ENCODE results near the gene TRIP10.
"Not testable (repeated sequence)": the region's sequence is repeated elsewhere in the genome, so short reads cannot be mapped to it uniquely, and the experiment has no call there.

TRIP10 gene

GRCh38 chr19:6762253-6762797 lies 22.8 kb downstream of the TRIP10 start:
- peaks cover 17% of the 10 kb centered on the region for H3K27me3 ChIP-seq (ENCODE audit: insufficient read depth, low read length)
- not testable (repeated sequence) for H3K36me3 ChIP-seq (ENCODE audit: insufficient read depth, low read length); H3K4me1 ChIP-seq (ENCODE audit: insufficient read depth, low read length); H3K4me3 ChIP-seq (ENCODE audit: low read length); H2AFZ ChIP-seq (ENCODE audit: low read depth, low read length); H3K9me3 ChIP-seq (ENCODE audit: low read length)

DNA sequence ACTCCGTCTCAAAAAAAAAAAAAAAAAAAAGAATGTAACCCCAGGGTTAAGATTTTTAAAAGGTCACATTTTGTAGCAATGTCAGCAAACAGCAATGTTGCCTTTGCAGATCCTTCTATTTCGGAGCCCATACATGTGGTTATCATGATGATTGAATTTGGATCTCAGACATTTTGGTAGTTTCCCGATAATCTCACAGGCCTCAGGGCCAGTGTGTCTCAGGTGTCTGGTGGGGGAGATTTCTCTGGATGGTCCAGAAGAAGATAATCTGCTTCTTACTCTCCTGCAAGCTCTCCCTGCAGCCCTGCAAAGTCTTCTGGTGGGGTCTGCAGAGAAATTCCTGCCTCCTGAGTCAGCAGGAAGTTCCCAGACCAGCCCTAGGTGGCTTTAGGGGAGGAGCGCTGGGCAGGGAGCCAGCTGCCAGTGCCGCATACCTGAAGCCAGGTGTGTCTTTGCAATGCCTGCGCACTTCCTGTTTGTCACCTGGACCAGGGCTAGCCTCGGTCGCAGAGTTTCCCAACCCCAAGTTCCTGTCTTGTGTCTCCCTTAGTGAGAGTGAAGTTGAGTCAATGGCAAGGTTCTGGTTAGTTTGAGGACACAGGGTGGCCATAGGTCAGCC lies 26.4 kb downstream of the TRIP10 start:
- Histone ChIP-seq H3K27me3 (ENCODE audit: insufficient read depth, low read length) (peaks cover 28% of the 10 kb centered on the region), H3K4me3 (ENCODE audit: low read length) (no peak overlapping the region)

DNA sequence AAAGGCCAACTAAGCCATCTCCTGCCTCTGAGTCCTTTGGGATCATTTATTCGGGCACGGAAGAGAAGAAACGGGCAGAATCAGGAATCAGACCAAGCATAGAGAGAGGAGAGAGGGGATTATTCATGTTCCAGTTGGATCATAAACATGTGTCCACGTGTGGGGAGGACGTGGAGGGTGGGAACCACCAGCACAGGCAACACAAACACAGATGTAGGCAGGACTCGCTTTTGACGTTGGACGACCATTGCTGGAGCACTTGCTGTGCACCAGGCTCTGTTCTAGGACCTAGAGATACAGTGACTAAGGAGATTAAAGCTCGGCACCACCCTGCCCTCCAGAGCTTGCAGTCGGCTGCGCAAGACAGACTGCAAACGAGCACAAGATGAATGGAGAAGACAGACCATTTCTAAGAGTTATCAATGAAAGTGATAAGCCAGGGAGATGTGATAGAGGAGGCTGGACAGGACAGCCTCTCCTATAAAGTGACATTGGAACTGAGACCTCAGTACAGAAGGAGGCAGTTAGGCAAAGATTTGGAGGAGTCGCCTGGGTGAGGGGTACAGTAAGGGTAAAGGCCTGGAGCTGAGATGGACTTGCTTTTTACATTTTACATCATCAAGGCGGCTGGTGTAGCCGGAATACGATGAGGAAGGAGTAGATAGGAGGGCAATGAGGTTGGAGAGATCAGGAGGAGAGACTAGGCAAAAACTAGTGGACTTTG lies 27.0 kb downstream of the TRIP10 start:
- Histone ChIP-seq H3K36me3 (ENCODE audit: insufficient read depth, low read length) (no peaks in the 10 kb centered on the region), H2AFZ (ENCODE audit: low read depth, low read length) (no peak overlapping the region), H3K4me3 (ENCODE audit: low read length) (no peak overlapping the region), H3K4me1 (ENCODE audit: insufficient read depth, low read length) (no peaks in the 10 kb centered on the region), H3K27me3 (ENCODE audit: insufficient read depth, low read length) (peaks cover 28% of the 10 kb centered on the region), H3K9me3 (ENCODE audit: low read length) (no peaks in the 10 kb centered on the region)

More for the DNA sequence above, 26.4 kb downstream of the TRIP10 start:
- Histone ChIP-seq H3K4me1 (ENCODE audit: insufficient read depth, low read length) (no peaks in the 10 kb centered on the region), H2AFZ (ENCODE audit: low read depth, low read length) (no peak overlapping the region), H3K36me3 (ENCODE audit: insufficient read depth, low read length) (no peaks in the 10 kb centered on the region), H3K9me3 (ENCODE audit: low read length) (no peaks in the 10 kb centered on the region)

DNA sequence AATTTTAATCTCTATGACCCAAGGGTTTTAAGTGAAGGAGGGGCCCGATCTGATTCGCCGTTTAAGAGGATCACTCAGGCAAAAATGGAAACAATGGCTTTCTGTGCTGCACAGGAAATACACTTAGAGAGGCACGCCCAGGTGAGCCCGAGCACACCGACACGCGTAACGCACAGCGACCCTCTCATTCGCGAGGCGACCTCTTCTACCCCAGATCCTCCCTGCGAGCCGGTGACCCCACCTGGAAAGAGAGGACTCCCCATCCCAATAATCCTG lies 27.5 kb downstream of the TRIP10 start:
- Histone ChIP-seq H3K9me3 (ENCODE audit: low read length) (no peaks in the 10 kb centered on the region), H3K36me3 (ENCODE audit: insufficient read depth, low read length) (no peaks in the 10 kb centered on the region), H3K27me3 (ENCODE audit: insufficient read depth, low read length) (peaks cover 28% of the 10 kb centered on the region), H2AFZ (ENCODE audit: low read depth, low read length) (no peak overlapping the region), H3K4me3 (ENCODE audit: low read length) (no peak overlapping the region), H3K4me1 (ENCODE audit: insufficient read depth, low read length) (no peaks in the 10 kb centered on the region)

- H3K36me3 ChIP-seq (ENCODE audit: insufficient read depth, low read length), result no peaks in the 10 kb centered on the region
- H2AFZ ChIP-seq (ENCODE audit: low read depth, low read length), result no peak within 1 kb of the TSS
- H3K9me3 ChIP-seq (ENCODE audit: low read length), result no peaks in the 10 kb centered on the region
- H3K27me3 ChIP-seq (ENCODE audit: insufficient read depth, low read length), result peaks cover 28% of the 10 kb centered on the region
- H3K4me3 ChIP-seq (ENCODE audit: low read length), result no peak within 1 kb of the TSS
- H3K4me1 ChIP-seq (ENCODE audit: insufficient read depth, low read length), result no peaks in the 10 kb centered on the region
Measured at GRCh38 chr19:6767357-6768235, 28.1 kb downstream of the TRIP10 start, which contains the start of gene SH2D3A. TSS of gene SH2D3A (minus strand) at chr19:6767435. CDS start at chr19:6763748, 3,687 bp downstream.

DNA sequence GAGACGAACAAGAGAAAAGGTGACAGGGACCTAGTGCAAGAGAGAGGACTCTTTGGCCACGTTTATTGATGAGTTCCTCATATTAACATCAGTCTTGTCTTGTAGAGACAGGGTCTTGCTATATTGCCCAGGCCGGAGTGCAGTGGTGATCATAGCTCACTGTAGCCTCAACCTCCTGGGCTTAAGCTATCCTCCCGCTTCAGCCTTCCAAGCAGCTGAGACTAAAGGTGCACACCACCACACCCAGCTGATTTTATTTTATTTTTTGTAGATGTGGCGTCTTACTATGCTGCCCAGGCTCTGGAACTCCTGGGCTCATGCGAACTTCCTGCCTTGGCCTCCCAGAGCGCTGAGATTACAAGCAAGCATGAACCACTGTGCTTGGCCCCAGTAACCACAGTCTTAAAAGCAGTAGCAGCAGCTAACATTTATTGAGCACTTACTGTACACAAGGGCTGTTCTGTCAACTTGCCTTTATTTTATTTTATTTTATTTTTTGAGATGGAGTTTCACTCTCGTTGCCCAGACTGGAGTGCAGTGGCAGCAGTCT lies 28.8 kb downstream of the TRIP10 start:
- Histone ChIP-seq H3K4me1 (ENCODE audit: insufficient read depth, low read length) (no peaks in the 10 kb centered on the region), H3K27me3 (ENCODE audit: insufficient read depth, low read length) (peaks cover 28% of the 10 kb centered on the region), H2AFZ (ENCODE audit: low read depth, low read length) (no peak overlapping the region), H3K9me3 (ENCODE audit: low read length) (no peaks in the 10 kb centered on the region), H3K36me3 (ENCODE audit: insufficient read depth, low read length) (no peaks in the 10 kb centered on the region), H3K4me3 (ENCODE audit: low read length) (no peak overlapping the region)

GRCh38 chr19:6769006-6769619 lies 29.6 kb downstream of the TRIP10 start:
- Histone ChIP-seq H3K9me3 (ENCODE audit: low read length) (no peaks in the 10 kb centered on the region), H3K36me3 (ENCODE audit: insufficient read depth, low read length) (no peaks in the 10 kb centered on the region), H3K4me1 (ENCODE audit: insufficient read depth, low read length) (no peaks in the 10 kb centered on the region), H3K27me3 (ENCODE audit: insufficient read depth, low read length) (peaks cover 28% of the 10 kb centered on the region), H2AFZ (ENCODE audit: low read depth, low read length) (no peak overlapping the region), H3K4me3 (ENCODE audit: low read length) (no peak overlapping the region)

- H3K4me3 ChIP-seq (ENCODE audit: low read length); H3K36me3 ChIP-seq (ENCODE audit: insufficient read depth, low read length); H2AFZ ChIP-seq (ENCODE audit: low read depth, low read length); H3K9me3 ChIP-seq (ENCODE audit: low read length); H3K4me1 ChIP-seq (ENCODE audit: insufficient read depth, low read length): not testable (repeated sequence)
- peaks cover 18% of the 10 kb centered on the region for H3K27me3 ChIP-seq (ENCODE audit: insufficient read depth, low read length)
Measured at GRCh38 chr19:6771648-6772027, 32.2 kb downstream of the TRIP10 start.

- no peak within 1 kb of the TSS for H3K4me3 ChIP-seq (ENCODE audit: low read length)
- peaks cover 12% of the 10 kb centered on the region for H3K27me3 ChIP-seq (ENCODE audit: insufficient read depth, low read length)
- H2AFZ ChIP-seq (ENCODE audit: low read depth, low read length), result no peak within 1 kb of the TSS
- H3K9me3 ChIP-seq (ENCODE audit: low read length), result no peaks in the 10 kb centered on the region
- no peaks in the 10 kb centered on the region for H3K4me1 ChIP-seq (ENCODE audit: insufficient read depth, low read length)
- H3K36me3 ChIP-seq (ENCODE audit: insufficient read depth, low read length), result no peaks in the 10 kb centered on the region
Measured at GRCh38 chr19:6772028-6772865, 32.8 kb downstream of the TRIP10 start, which contains the start of gene VAV1. TSS of gene VAV1 (plus strand) at chr19:6772708. CDS start at chr19:6772808, 100 bp downstream.

DNA sequence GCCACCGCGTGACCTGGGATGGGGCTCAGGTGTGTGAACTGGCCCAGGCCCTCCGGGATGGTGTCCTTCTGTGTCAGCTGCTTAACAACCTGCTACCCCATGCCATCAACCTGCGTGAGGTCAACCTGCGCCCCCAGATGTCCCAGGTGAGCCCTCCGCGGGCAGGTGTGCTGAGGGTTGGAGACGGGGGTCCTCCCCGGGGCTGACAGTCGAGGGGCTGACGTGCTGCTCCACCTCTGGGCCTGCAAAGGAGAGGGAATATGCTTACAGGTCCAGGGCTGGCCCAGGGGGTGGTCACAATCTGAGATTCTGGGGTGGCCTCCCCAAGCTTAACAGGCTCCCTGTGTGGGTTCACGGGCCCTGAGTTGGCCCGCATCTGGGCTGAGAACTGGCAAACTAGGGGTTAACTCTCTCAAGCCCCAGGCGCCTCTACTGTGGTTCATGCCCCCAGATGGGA lies 33.4 kb downstream of the TRIP10 start:
- no peak overlapping the region for H3K4me3 ChIP-seq (ENCODE audit: low read length)
- H3K9me3 ChIP-seq (ENCODE audit: low read length), result no peaks in the 10 kb centered on the region
- no peaks in the 10 kb centered on the region for H3K4me1 ChIP-seq (ENCODE audit: insufficient read depth, low read length)
- H3K27me3 ChIP-seq (ENCODE audit: insufficient read depth, low read length), result peaks cover 6% of the 10 kb centered on the region
- no peak overlapping the region for H2AFZ ChIP-seq (ENCODE audit: low read depth, low read length)
- H3K36me3 ChIP-seq (ENCODE audit: insufficient read depth, low read length), result no peaks in the 10 kb centered on the region

GRCh38 chr19:6773323-6773931 lies 33.9 kb downstream of the TRIP10 start:
- Histone ChIP-seq H3K27me3 (ENCODE audit: insufficient read depth, low read length) (peaks cover under 1% of the 10 kb centered on the region), H3K36me3 (ENCODE audit: insufficient read depth, low read length) (no peaks in the 10 kb centered on the region), H3K4me3 (ENCODE audit: low read length) (no peak overlapping the region), H3K4me1 (ENCODE audit: insufficient read depth, low read length) (no peaks in the 10 kb centered on the region), H3K9me3 (ENCODE audit: low read length) (no peaks in the 10 kb centered on the region), H2AFZ (ENCODE audit: low read depth, low read length) (no peak overlapping the region)
